ENCODE measurements around the gene NEK7.

GRCh38 chr1:198109371-198109715 is 47.5 kb upstream of the NEK7 start:
- TF ChIP-seq CTCF (optimal IDR thresholded peaks at IDR 0.05 in 1 of 3, IDR thresholded peaks at IDR 0.05 in 1 of 3, conservative IDR thresholded peaks at IDR 0.05 in 1 of 3; ENCODE audit: extremely low read depth in 1 of 3, insufficient read depth in 2 of 3, low read length in 3 of 3) = no peak
- TF ChIP-seq EZH2 (IDR thresholded peaks at IDR 0.05; ENCODE audit: low read length) = no peak

Data from keratinocyte (primary cell).